DMS79 (cell line): ENCODE data around the gene SREBF2.

Experiments
- DNase-seq: peaks from one replicate; lab custom pipeline; 2025; lab: John Stamatoyannopoulos, UW

The SREBF2 gene

GRCh38 chr22:41876675-41877074 lies 43.8 kb downstream of the SREBF2 start:
- DNase-seq, result no peak

- no peak for DNase-seq
Measured at GRCh38 chr22:41880653-41881052, 47.7 kb downstream of the SREBF2 start.

- DNase-seq, result no peak
Measured at GRCh38 chr22:41883400-41883799, 50.5 kb downstream of the SREBF2 start.

- DNase-seq, result no peak
Measured at GRCh38 chr22:41885116-41885515, 52.2 kb downstream of the SREBF2 start.

- DNase-seq, result no peak
Measured at GRCh38 chr22:41885516-41885915, 52.6 kb downstream of the SREBF2 start.

- DNase-seq, result no peak
Measured at GRCh38 chr22:41888627-41889200, 55.8 kb downstream of the SREBF2 start.

GRCh38 chr22:41891407-41891806 lies 58.5 kb downstream of the SREBF2 start:
- no peak for DNase-seq

- DNase-seq, result no peak
Measured at GRCh38 chr22:41892721-41893120, 59.8 kb downstream of the SREBF2 start.

GRCh38 chr22:41893591-41894375 lies 60.9 kb downstream of the SREBF2 start:
- DNase-seq, result no peak

GRCh38 chr22:41898645-41899044 lies 65.7 kb downstream of the SREBF2 start:
- DNase-seq, result no peak

GRCh38 chr22:41899110-41899509 lies 66.2 kb downstream of the SREBF2 start:
- DNase-seq, result no peak

- DNase-seq, result no peak
Measured at GRCh38 chr22:41899992-41900651, 67.2 kb downstream of the SREBF2 start.

GRCh38 chr22:41900652-41901312 lies 67.9 kb downstream of the SREBF2 start:
- DNase-seq, result no peak

- DNase-seq, result no peak
Measured at GRCh38 chr22:41902016-41902415, 69.1 kb downstream of the SREBF2 start.

GRCh38 chr22:41902932-41903421 lies 70.1 kb downstream of the SREBF2 start:
- no peak for DNase-seq

- DNase-seq, result no peak
Measured at GRCh38 chr22:41904450-41905410, 71.8 kb downstream of the SREBF2 start.

- DNase-seq, result no peak
Measured at GRCh38 chr22:41905411-41906202, 72.7 kb downstream of the SREBF2 start.

GRCh38 chr22:41906822-41907221 lies 73.9 kb downstream of the SREBF2 start:
- no peak for DNase-seq

GRCh38 chr22:41907436-41908401 lies 74.8 kb downstream of the SREBF2 start:
- DNase-seq, result no peak
